ENCODE results near the gene OR4D2.
"Not testable (repeated sequence)": the region's sequence is repeated elsewhere in the genome, so short reads cannot be mapped to it uniquely, and the experiment has no call there.

OR4D2 gene

GRCh38 chr17:58166682-58167081, at the start of gene OR4D2:
OR4D2 (plus strand) TSS chr17:58166982; CDS start chr17:58169656, 2,674 bp downstream.
- no peak for DNase-seq

DNA sequence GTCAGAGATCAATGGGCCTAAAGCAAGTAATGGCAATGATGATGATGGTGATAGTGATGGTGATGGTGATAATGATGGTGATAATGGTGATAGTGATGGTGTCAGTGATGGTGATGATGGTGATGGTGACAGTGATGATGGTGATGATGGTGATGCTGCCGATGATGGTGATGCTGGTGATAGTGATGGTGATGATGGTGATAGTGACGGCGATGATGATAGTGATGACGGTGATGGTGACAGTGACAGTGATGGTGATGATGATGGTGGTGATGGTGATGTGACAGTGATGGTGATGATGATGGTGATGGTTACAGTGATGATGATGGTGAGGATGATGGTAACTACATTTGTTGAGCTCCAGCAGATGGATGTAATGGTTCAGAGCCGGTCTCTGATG, 49.4 kb upstream of the OR4D2 start:
- no peak for DNase-seq

GRCh38 chr17:58119491-58119890, 47.3 kb upstream of the OR4D2 start:
- DNase-seq, result no peak

DNA sequence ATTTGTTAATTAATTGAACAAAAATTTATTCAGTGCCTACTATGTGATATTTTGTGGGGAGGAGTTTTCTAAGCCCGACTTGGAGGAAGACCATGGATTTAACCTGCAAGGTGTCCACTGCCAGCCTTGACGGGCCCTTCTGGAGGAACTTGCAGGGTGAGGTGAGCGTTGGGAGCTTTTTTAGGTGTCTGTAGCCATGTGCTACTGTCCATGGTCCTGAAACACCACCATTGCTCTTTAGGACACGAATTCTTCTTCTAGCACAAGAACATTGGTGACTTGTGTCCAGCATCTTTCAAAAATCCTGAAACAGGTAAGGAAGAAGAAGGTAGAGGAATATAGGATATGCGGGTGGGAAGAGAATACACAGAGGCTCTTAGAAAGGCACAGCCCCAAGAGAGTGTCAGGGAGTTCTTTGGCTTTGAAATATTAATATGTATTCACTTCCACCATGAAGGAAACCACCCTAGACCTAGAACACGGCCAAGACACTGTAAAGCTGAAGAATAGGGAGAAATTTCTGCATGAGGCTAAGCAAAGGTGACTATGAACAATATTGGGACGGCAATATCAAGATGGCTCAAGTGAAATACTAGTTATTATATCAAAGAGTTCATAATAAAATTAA, 46.5 kb upstream of the OR4D2 start:
- no peak for DNase-seq

DNA sequence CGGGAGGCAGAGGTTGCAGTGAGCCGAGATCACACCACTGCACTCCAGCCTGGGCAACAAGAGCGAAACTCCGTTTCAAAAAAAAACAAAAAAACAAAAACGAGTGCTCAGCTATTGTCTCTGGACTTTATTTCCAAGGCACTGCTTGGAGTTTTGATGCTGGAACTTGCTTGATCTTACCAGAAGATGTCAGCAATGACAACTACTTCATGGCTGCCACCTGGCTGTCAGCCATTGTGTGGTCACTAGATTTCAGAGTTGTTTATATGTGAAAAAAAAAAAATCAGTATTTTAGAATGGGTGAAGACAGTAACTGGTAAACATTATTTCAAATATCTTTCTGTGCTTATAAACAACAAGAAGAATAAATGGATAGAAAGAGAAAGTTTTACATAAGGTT, 44.9 kb upstream of the OR4D2 start:
- DNase-seq, result no peak

DNA sequence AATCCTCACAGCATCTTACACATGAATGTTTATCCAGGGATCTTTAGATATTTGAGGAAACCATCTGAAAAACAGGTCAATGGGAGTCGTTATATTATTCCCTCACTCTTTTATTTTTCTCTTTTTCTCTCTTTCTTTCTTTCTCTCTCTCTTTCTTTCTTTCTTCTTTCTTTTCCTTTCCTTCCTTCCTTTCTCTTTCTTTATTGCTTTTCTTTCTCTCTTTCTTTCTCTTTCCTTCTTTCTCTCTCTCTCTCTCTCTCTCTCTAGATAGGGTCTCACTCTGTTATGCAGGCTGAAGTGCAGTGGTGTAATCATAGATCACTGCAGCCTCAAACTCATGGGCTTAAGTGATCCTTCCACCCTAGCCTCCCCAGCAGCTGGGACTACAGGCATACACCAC, 38.9 kb upstream of the OR4D2 start:
- DNase-seq, result no peak

DNA sequence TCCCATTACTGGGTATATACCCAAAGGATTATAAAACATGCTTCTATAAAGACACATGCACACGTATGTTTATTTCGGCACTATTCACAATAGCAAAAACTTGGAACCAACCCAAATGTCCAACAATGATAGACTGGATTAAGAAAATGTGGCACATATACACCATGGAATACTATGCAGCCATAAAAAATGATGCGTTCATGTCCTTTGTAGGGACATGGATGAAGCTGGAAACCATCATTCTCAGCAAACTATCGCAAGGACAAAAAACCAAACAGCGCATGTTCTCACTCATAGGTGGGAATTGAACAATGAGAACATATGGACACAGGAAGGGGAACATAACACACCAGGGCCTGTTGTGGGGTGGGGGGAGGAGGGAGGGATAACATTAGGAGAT, 34.1 kb upstream of the OR4D2 start:
- not testable (repeated sequence) for DNase-seq

- DNase-seq, result no peak
Measured at GRCh38 chr17:58136669-58137279, 30.0 kb upstream of the OR4D2 start.

GRCh38 chr17:58141505-58141904, 25.3 kb upstream of the OR4D2 start:
- DNase-seq, result no peak

GRCh38 chr17:58143335-58143734, 23.4 kb upstream of the OR4D2 start:
- DNase-seq, result not testable (repeated sequence)

DNA sequence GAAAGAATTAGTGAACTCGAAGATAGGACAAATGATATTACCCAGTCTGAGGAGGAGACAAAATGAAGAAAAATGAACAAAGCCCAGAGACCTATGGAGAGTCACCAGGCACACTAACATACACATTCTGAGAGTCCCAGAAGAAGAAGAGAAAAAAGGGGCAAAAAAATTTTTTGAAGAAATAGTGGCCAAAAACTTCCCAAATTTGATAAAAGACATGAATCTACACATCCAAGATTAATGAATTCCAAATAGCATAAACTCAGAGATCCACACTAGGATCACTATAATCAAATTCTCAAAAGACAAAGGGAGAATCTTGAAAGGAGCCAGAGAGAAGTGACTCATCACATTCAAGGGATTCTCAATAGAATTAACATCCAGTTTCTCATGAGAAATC, 22.0 kb upstream of the OR4D2 start:
- no peak for DNase-seq

- no peak for DNase-seq
Measured at GRCh38 chr17:58147930-58148434, 18.8 kb upstream of the OR4D2 start, which contains the start of gene OR4D1. OR4D1 (plus strand) TSS chr17:58148384; CDS start chr17:58155154, 6,770 bp downstream.

DNA sequence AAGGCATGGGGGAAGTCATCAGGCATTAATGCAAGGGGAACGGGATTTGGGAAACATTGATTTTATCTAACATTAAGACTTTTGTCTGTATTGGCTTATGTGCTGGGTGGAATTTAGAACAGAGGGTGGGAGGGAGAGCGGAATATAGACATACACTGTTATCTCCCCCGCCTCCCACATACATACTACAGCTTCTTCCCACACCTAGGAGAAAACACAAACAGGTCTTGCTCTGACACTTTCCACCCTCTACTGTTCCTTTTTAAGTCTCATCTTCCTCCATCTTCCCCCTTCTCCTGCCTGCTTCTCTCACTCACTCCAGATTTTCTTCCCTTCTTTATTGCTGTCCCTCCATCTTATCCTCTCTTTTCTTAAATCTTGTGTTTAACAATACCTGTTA, 18.2 kb upstream of the OR4D2 start:
- DNase-seq, result no peak

DNA sequence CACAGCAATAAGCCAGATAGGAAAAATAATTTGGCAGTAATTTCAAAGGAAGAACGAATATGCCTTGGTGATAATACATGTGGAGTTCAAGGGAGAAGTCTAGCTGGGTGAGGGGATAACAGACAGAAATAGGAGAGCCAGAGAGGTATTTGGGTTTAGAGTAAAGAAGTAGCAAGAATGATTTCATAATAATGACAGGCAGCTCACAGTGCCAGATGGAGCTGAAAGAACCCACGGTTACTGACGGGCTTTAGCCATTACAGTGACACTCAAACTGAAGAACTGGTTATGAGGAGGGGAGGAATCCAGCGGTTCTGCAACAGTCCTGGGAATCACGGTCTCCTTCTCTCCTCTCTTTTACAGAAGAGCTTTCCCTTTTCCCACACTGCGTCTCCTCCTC, 16.4 kb upstream of the OR4D2 start:
- no peak for DNase-seq

GRCh38 chr17:58153046-58153445, 13.7 kb upstream of the OR4D2 start:
- DNase-seq, result no peak

GRCh38 chr17:58153671-58154070, 13.1 kb upstream of the OR4D2 start:
- DNase-seq, result no peak

DNA sequence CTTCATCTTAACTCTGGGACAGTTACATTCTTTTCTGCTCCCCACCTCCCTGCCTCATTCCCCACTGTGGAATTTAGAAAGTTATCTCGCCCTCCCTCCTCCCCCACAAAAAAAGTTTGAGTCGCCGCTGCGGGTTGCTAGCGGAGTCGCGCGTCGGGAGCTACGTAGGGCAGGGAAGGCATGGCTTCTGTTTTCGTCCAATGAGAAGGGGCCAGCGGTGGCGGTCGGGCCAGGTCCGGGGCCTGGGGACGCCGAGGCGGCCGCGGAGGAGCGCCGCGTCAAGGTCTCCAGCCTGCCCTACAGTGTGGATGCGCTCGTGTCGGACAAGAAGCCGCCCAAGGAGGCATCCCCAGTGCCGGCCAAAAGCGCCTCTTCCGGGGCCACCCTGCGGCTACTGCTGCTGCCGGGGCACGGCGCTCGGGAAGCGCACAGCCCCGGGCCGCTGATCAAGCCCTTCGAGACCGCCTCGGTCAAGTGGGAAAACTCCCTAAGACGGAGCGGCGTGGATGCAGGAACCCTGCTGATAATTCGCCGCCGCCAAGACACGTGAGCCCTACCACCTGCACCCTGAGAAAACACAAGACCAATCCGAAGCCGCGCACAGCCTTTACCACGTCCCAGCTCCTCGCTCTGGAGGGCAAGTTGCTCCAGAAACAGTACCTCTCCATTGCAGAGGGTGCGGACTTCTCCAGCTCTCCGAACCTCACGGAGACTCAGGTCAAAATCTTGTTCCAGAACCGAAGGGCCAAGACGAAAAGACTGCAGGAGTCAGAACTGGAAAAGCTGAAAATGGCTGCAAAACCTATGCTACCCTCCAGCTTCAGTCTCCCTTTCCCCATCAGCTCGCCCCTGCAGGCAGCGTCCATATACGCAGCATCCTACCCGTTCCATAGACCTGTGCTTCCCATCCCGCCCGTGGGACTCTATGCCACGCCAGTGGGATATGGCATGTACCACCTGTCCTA, 9.7 kb upstream of the OR4D2 start:
- DNase-seq, result no peak

DNA sequence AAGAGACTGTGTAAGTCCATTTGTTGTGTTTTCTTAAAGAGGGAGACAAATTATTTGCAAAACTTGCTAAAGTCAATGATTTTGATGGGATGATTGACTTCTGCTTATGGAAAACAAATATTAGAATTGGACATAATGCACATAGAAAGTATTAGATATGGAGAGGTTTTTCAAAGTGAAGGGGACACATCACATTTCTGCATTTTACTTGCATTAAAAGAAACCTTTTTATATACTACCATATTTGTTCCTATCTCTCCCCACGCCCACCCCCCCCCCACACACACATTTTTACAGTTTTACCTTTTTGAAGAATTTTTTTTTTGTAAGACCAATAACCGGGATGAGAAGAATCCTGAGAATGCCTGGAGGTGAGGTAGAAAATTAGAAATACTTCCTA, 8.6 kb upstream of the OR4D2 start:
- no peak for DNase-seq

DNA sequence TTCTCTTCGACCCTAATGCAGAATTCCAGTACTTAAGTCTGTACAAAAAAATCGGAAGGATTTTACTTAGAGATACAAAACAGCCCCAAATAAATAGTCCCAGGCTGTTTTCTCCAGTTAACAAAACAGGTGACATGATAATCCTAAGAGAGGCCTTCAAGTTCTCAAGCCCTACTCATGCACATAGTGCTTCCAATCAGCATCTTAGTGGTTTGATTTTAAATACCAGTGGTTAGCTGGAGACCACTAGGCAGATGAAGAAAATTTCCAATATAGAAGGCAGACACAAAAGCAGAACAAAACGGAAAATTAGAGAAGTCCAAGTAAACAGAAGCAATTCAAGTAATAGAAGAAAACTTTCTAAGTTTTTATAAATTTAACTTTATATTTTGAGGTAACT, 5.2 kb upstream of the OR4D2 start:
- no peak for DNase-seq

GRCh38 chr17:58165981-58166380, 801 bp upstream of the OR4D2 start:
- DNase-seq, result no peak

DNA sequence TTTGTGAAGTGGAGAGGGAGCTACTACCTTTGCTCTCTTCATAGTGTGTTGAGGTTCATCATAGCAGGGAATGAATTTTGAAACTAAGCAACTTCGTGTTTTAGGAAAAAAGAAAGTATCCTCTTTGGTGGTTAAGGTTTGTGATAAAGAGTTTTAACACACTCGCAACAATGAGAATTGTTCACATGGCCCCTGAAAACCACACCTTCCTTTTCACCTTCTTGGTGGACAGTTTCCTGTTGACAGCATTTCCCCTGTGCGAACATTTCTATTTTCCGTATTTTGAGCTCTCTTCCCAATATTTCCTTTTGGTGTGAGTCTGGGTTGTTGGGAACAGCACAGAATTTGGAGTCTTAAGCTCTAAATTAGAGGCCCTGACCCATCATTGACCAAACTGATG, 3.8 kb downstream of the OR4D2 start:
- DNase-seq, result no peak

GRCh38 chr17:58172369-58173071, 5.7 kb downstream of the OR4D2 start:
- DNase-seq, result peak; percentile 28

DNA sequence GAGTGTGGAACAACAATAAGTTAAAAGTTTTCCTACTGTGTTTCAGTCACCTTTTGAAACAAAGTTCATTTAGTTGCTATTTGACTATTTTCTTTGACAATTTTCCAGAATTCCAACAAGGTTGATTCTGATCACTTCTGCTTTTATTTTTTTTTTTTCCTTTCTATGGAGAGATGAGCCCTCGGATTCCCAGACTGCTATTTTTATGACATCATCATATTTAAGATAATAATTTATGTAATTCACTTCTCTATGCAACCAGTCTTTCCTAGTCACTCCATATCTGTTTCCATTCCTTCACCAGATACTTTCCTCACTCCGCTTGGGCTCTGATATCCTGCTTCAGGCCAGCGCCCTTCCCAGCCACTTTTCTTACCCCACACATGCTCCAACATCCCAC, 8.1 kb downstream of the OR4D2 start:
- DNase-seq, result no peak
